SK-N-SH (cell line): ENCODE measurements around the gene YIF1B. TPM values are rescaled to one million over a fixed set of nuclear protein-coding genes. Genes with fewer than 3 reads are reported as not detected.

Source experiments
- CTCF ChIA-PET: fragments of 300-600, 350-600 bp; formaldehyde crosslinking; extraction: SDS; loops from one replicate; lab custom pipeline; 2021; lab: Yijun Ruan, JAX
- POLR2A ChIA-PET: fragments of 350-600 bp; sonication (Branson Sonifier 250); formaldehyde crosslinking; extraction: SDS; loops from one replicate; lab custom pipeline; 2020; ENCODE audit warnings: antibody characterized with exemption, inconsistent platforms; lab: Yijun Ruan, JAX
- DNase-seq: peaks from one replicate; pipeline ENCODE4 v3.0.0; 2012
- H2AFZ ChIP-seq: fragments of 200-600 bp; sonication (generic); 2 replicates; pipeline ENCODE4 v1.8.1; 2016; ENCODE audit warnings: antibody characterized with exemption, mild to moderate bottlenecking, low read depth
- H3F3A ChIP-seq: fragments of 200-600 bp; sonication (generic); replicated peaks from 2 replicates; pipeline ENCODE3; 2016; ENCODE audit warnings: antibody characterized with exemption, mild to moderate bottlenecking; ENCODE audit not compliant: insufficient read depth
- H3K27ac ChIP-seq, 2 experiments: fragments of 200-500 bp in 1 of 2; fragments of 200-600 bp in 1 of 2; sonication (Bioruptor generic) in 1 of 2; sonication (generic), shearing (Covaris generic) in 1 of 2; 2 replicates each; pipeline versions ENCODE4 v1.5.1 to v1.6.1; 2014 to 2016; ENCODE audit warnings: low read depth in 2 of 2, inconsistent platforms in 1 of 2, low read length in 1 of 2, mild to moderate bottlenecking in 1 of 2, mixed read lengths in 1 of 2
- H3K27me3 ChIP-seq: fragments of 200-600 bp; sonication (generic), shearing (Covaris generic); 2 replicates; pipeline ENCODE4 v1.6.1; 2016; ENCODE audit warnings: mixed run types; ENCODE audit not compliant: insufficient read depth
- H3K36me3 ChIP-seq, 2 experiments: fragments of 200-500 bp in 1 of 2; fragments of 200-600 bp in 1 of 2; sonication (Bioruptor generic) in 1 of 2; sonication (generic) in 1 of 2; replicated peaks in 1 of 2; 2 replicates each; pipeline versions ENCODE3 to v1.5.1; 2014 to 2016; ENCODE audit warnings: low read length in 1 of 2, mild to moderate bottlenecking in 1 of 2; ENCODE audit not compliant: insufficient read depth in 2 of 2, control insufficient read depth in 1 of 2
- H3K4me1 ChIP-seq, 2 experiments: fragments of 200-500 bp in 1 of 2; fragments of 200-600 bp in 1 of 2; sonication (Bioruptor generic) in 1 of 2; sonication (generic), shearing (Covaris generic) in 1 of 2; 2 replicates each; pipeline versions ENCODE4 v1.5.1 to v1.6.1; 2014 to 2016; ENCODE audit warnings: low read depth in 1 of 2, low read length in 1 of 2, mixed run types in 1 of 2; ENCODE audit not compliant: insufficient read depth in 2 of 2, control insufficient read depth in 1 of 2
- H3K4me2 ChIP-seq: fragments of 200-600 bp; sonication (generic), shearing (Covaris generic); 2 replicates; pipeline ENCODE4 v1.6.1; 2017; ENCODE audit warnings: mixed run types
- H3K4me3 ChIP-seq, 2 experiments: fragments of 200-500 bp in 1 of 2; fragments of 200-600 bp in 1 of 2; sonication (Bioruptor generic) in 1 of 2; sonication (generic), shearing (Covaris generic) in 1 of 2; 2 replicates each; pipeline versions ENCODE4 v1.5.1 to v1.8.1; 2014 to 2016; ENCODE audit warnings: low read depth in 2 of 2, inconsistent platforms in 1 of 2, low read length in 1 of 2, mild to moderate bottlenecking in 1 of 2, mixed read lengths in 1 of 2, moderate library complexity in 1 of 2
- H3K79me2 ChIP-seq: fragments of 200-600 bp; sonication (generic); 2 replicates; pipeline ENCODE4 v1.8.1; 2017; ENCODE audit warnings: mild to moderate bottlenecking; ENCODE audit not compliant: insufficient read depth
- H3K9ac ChIP-seq: fragments of 200-600 bp; sonication (generic); 2 replicates; pipeline ENCODE4 v1.6.1; 2017; ENCODE audit warnings: mixed run types
- H3K9me2 ChIP-seq: fragments of 200-600 bp; sonication (generic); 2 replicates; pipeline ENCODE4 v1.6.1; 2017; ENCODE audit warnings: mixed run types
- H3K9me3 ChIP-seq: fragments of 200-600 bp; sonication (generic); 2 replicates; pipeline ENCODE4 v1.6.1; 2017; ENCODE audit warnings: mixed run types, mild to moderate bottlenecking, moderate library complexity
- H4K20me1 ChIP-seq: fragments of 200-600 bp; sonication (generic); 2 replicates; pipeline ENCODE4 v1.6.1; 2017; ENCODE audit warnings: mild to moderate bottlenecking, mixed run types; ENCODE audit not compliant: insufficient read depth
- ELF1 ChIP-seq: IDR thresholded peaks from 2 replicates; pipeline ENCODE4 v1.4.0; 2012
- EP300 ChIP-seq, 2 experiments: IDR thresholded peaks; 2 replicates each; pipeline versions ENCODE4 v1.4.0 to v1.6.1; 2012; ENCODE audit warnings: borderline replicate concordance in 1 of 2, low read depth in 1 of 2, low read length in 1 of 2
- EZH2phosphoT487 ChIP-seq: fragments of 200-600 bp; sonication (generic); IDR thresholded peaks from 2 replicates; pipeline ENCODE4 v1.6.1; 2017; ENCODE audit warnings: low read depth, mixed run types, mild to moderate bottlenecking, antibody characterized with exemption, moderate library complexity, borderline replicate concordance
- GABPA ChIP-seq: IDR thresholded peaks from 2 replicates; pipeline ENCODE4 v1.4.0; 2012; ENCODE audit warnings: low read depth, mild to moderate bottlenecking
- GATA2 ChIP-seq: sonication (generic); formaldehyde crosslinking; IDR thresholded peaks from 2 replicates; pipeline ENCODE4 v1.5.0; 2020; ENCODE audit warnings: mild to moderate bottlenecking, missing genetic modification reagents
- JUND ChIP-seq: IDR thresholded peaks from 2 replicates; pipeline ENCODE4 v1.4.0; 2012
- MXI1 ChIP-seq: IDR thresholded peaks from 2 replicates; pipeline ENCODE4 v1.6.1; 2012; ENCODE audit warnings: mild to moderate bottlenecking, low read depth, low read length, improper control_type of control experiment
- NFIC ChIP-seq: IDR thresholded peaks from 2 replicates; pipeline ENCODE4 v1.4.0; 2012; ENCODE audit warnings: borderline replicate concordance
- NRF1 ChIP-seq: IDR thresholded peaks from 2 replicates; pipeline ENCODE4 v1.6.1; 2012; ENCODE audit warnings: low read depth, mild to moderate bottlenecking, low read length
- POLR2AphosphoS5 ChIP-seq: IDR thresholded peaks from 2 replicates; pipeline ENCODE4 v1.6.1; 2012; ENCODE audit warnings: low read depth, low read length
- RAD21 ChIP-seq: IDR thresholded peaks from 2 replicates; pipeline ENCODE4 v1.6.1; 2012; ENCODE audit warnings: mild to moderate bottlenecking, low read length
- RCOR1 ChIP-seq: fragments of 150-350 bp; IDR thresholded peaks from 2 replicates; pipeline ENCODE4 v1.6.1; 2017; ENCODE audit warnings: antibody characterized with exemption, low read length
- RFX5 ChIP-seq: IDR thresholded peaks from 2 replicates; pipeline ENCODE4 v1.6.1; 2012; ENCODE audit warnings: mild to moderate bottlenecking, improper control_type of control experiment, low read length
- TCF12 ChIP-seq: IDR thresholded peaks from 2 replicates; pipeline ENCODE4 v1.4.0; 2012
- TEAD4 ChIP-seq: IDR thresholded peaks from 2 replicates; pipeline ENCODE4 v1.4.0; 2012; ENCODE audit warnings: mild to moderate bottlenecking, borderline replicate concordance; ENCODE audit not compliant: insufficient read depth
- YY1 ChIP-seq: IDR thresholded peaks from 2 replicates; pipeline ENCODE4 v1.4.0; 2012; ENCODE audit warnings: low read depth, mild to moderate bottlenecking
- WGBS: methylation state at CpG from one replicate; pipeline ENCODE4 v1.1.6; 2017; ENCODE audit warnings: low lambda C conversion rate; 5-methylcytosine and 5-hydroxymethylcytosine counted together
- polyA plus RNA-seq, 3 experiments: library from polyadenylated mRNA; depleted of rRNA; stranded (reverse); fragments of >200 nt; gene quantifications; 2 replicates each; pipeline ENCODE4 v1.2.3, GENCODE V29; 2012
- TF ChIP-seq, protein P1 (sequence below): IDR thresholded peaks from 2 replicates; pipeline ENCODE4 v1.6.1; 2012; ENCODE audit warnings: mild to moderate bottlenecking, low read depth, low read length, moderate library complexity
- TF ChIP-seq, protein P2 (sequence below): fragments of 200-600 bp; sonication (generic); IDR thresholded peaks from 2 replicates; pipeline ENCODE4 v1.6.1; 2017; ENCODE audit warnings: antibody characterized with exemption, mild to moderate bottlenecking, moderate library complexity
- TF ChIP-seq, protein P3 (sequence below): IDR thresholded peaks from 2 replicates; pipeline ENCODE4 v1.4.0; 2012; ENCODE audit warnings: low read depth
- TF ChIP-seq, protein P4 (sequence below): IDR thresholded peaks from 2 replicates; pipeline ENCODE4; 2012

YIF1B gene
- polyA plus RNA-seq, 1 of the 3 experiments (the other 2 are of a cell fraction): 121 TPM

DNA sequence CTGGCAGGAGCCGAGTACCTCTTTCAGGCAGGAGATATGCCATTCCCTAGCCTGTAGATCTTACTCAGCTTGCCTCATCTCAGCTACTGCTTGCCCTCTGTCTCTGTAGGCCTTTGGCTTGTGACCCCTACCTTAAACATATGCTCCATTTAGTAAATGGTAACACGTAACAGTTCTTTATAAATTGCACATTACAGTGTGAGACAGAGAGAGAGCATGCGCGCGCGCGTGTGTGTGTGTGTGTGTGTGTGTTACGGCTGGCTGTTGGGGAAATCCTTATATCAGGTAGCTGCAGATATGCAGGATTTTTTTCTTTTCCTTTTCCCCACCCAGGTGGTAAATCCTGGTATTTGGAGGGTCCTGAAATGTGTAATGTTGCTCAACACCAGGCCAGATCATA is 47.2 kb downstream of the YIF1B start:
- CTCF ChIA-PET: interaction anchor here (0.8 to 1.7 kb wide), 2 partner anchors 24 to 366 kb away, joined by 3 to 6 read pairs; no protein-coding TSS in a partner anchor
- 86% methylated on average over 8 of the region's 8 CpGs for WGBS
- H4K20me1 ChIP-seq: no peaks in the 10 kb centered on the region

More for the DNA sequence above, 47.2 kb downstream of the YIF1B start:
- POLR2A ChIA-PET: no interaction called here
- no peak for DNase-seq
- no peaks in the 10 kb centered on the region for H3K9me2 ChIP-seq
- TF ChIP-seq RCOR1: no peak
- TF ChIP-seq EZH2phosphoT487: no peak
- no peak for TF ChIP-seq RAD21
- TF ChIP-seq, protein P1, sequence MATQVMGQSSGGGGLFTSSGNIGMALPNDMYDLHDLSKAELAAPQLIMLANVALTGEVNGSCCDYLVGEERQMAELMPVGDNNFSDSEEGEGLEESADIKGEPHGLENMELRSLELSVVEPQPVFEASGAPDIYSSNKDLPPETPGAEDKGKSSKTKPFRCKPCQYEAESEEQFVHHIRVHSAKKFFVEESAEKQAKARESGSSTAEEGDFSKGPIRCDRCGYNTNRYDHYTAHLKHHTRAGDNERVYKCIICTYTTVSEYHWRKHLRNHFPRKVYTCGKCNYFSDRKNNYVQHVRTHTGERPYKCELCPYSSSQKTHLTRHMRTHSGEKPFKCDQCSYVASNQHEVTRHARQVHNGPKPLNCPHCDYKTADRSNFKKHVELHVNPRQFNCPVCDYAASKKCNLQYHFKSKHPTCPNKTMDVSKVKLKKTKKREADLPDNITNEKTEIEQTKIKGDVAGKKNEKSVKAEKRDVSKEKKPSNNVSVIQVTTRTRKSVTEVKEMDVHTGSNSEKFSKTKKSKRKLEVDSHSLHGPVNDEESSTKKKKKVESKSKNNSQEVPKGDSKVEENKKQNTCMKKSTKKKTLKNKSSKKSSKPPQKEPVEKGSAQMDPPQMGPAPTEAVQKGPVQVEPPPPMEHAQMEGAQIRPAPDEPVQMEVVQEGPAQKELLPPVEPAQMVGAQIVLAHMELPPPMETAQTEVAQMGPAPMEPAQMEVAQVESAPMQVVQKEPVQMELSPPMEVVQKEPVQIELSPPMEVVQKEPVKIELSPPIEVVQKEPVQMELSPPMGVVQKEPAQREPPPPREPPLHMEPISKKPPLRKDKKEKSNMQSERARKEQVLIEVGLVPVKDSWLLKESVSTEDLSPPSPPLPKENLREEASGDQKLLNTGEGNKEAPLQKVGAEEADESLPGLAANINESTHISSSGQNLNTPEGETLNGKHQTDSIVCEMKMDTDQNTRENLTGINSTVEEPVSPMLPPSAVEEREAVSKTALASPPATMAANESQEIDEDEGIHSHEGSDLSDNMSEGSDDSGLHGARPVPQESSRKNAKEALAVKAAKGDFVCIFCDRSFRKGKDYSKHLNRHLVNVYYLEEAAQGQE: no peak
- TF ChIP-seq TEAD4: no peak
- TF ChIP-seq RFX5: no peak
- TF ChIP-seq, protein P2, sequence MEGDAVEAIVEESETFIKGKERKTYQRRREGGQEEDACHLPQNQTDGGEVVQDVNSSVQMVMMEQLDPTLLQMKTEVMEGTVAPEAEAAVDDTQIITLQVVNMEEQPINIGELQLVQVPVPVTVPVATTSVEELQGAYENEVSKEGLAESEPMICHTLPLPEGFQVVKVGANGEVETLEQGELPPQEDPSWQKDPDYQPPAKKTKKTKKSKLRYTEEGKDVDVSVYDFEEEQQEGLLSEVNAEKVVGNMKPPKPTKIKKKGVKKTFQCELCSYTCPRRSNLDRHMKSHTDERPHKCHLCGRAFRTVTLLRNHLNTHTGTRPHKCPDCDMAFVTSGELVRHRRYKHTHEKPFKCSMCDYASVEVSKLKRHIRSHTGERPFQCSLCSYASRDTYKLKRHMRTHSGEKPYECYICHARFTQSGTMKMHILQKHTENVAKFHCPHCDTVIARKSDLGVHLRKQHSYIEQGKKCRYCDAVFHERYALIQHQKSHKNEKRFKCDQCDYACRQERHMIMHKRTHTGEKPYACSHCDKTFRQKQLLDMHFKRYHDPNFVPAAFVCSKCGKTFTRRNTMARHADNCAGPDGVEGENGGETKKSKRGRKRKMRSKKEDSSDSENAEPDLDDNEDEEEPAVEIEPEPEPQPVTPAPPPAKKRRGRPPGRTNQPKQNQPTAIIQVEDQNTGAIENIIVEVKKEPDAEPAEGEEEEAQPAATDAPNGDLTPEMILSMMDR: no peak
- no peak for TF ChIP-seq GATA2 (CRISPR knock-in tag)
- TF ChIP-seq POLR2AphosphoS5: no peak
- no peak for TF ChIP-seq TCF12
- TF ChIP-seq EP300 (IDR thresholded peaks at IDR 0.05; ENCODE audit: borderline replicate concordance in 1 of 2, low read depth in 1 of 2, low read length in 1 of 2): no peak
- TF ChIP-seq, protein P3, sequence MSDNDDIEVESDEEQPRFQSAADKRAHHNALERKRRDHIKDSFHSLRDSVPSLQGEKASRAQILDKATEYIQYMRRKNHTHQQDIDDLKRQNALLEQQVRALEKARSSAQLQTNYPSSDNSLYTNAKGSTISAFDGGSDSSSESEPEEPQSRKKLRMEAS: no peak
- no peak for TF ChIP-seq JUND
- TF ChIP-seq NFIC: no peak
- no peak for TF ChIP-seq MXI1
- TF ChIP-seq YY1: no peak
- TF ChIP-seq GABPA: no peak
- TF ChIP-seq, protein P4, sequence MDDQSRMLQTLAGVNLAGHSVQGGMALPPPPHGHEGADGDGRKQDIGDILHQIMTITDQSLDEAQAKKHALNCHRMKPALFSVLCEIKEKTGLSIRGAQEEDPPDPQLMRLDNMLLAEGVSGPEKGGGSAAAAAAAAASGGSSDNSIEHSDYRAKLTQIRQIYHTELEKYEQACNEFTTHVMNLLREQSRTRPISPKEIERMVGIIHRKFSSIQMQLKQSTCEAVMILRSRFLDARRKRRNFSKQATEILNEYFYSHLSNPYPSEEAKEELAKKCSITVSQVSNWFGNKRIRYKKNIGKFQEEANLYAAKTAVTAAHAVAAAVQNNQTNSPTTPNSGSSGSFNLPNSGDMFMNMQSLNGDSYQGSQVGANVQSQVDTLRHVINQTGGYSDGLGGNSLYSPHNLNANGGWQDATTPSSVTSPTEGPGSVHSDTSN: no peak
- no peak for TF ChIP-seq ELF1
- TF ChIP-seq NRF1: no peak
- TF ChIP-seq, all 33 proteins: peak for 0
- Histone ChIP-seq H3K4me3 (no peak overlapping the region), H3K4me1 (peaks cover 0 to 12% of the 10 kb centered on the region in 2 experiments; a peak in 1 of 4 replicates), H3K9ac (no peak overlapping the region), H3K9me3 (no peaks in the 10 kb centered on the region), H3K4me2 (no peak overlapping the region), H3K36me3 (no peaks in the 10 kb centered on the region), H3F3A (no peaks in the 10 kb centered on the region), H3K27ac (no peak overlapping the region), H3K27me3 (no peaks in the 10 kb centered on the region), H2AFZ (no peak overlapping the region), H3K79me2 (no peaks in the 10 kb centered on the region)
